ENCODE measurements around the gene IFI27L2.

IFI27L2 gene

DNA sequence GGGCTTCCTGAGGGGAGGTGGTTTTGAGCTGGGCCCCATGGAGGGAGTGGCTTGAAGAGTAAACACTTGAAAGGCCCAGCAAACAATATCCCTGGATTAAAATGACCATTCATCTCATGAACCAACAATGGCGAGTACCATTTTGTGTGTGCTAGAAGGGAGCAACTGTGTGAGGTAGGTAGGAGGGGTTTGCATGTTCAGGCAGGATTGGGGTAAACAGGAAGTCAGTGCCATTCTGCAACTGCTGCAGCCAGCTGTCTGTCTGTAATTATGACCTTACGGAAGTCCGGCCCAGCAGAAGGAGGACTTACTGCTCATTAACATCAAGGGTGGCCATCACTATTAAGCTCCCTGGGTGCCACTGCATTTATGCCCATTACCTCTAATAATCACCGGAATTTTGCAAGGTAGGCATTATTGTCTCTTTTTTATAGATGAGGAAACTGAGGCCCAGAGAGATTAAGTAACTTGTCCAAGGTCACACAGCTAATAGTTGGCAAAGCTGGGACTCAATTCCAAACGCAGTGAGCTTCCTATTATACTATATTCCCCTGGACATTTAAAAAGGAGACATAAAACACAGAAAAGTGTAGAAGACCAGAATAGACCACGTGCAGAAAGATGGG is 16.6 kb upstream of the IFI27L2 start:
- no peak for DNase-seq

DNA sequence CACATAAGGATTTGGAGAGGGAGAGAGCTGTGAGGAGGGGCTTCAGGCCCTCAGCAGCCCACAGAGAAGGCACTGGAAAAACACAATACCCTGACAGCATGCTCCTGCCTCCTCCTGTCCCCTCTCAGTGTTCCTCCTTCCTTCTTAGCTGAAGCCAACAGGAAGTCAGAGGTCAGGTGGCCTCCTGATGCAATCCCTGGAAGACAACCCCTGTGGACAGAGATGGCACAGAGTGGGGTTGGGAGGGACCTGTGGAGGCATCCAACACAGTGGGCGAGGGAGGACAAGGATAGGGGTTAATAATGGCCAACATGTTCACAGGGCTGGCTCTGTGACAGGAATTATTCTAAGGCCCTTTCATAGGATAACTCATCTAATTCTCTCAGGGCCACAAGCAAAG is 15.4 kb upstream of the IFI27L2 start:
- no peak for DNase-seq

DNA sequence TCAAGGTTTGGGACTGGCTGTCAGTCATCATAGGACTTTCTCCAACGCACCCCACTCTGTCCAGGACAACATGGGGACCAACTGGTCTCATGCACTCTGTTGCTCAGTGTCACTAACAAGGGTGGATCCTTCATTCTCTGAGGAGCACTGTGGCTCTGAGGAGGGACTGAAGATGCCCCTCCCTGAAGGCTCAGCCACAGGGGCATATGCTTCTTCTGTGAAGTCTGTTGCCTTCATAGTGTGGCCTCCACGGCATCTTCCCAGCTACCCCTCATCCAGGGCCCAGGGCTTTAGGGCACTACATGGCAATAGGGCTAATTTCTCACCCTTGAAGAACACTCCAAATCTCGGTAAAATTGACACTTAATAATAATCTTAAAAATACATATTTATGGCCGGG is 14.3 kb upstream of the IFI27L2 start:
- no peak for DNase-seq

DNA sequence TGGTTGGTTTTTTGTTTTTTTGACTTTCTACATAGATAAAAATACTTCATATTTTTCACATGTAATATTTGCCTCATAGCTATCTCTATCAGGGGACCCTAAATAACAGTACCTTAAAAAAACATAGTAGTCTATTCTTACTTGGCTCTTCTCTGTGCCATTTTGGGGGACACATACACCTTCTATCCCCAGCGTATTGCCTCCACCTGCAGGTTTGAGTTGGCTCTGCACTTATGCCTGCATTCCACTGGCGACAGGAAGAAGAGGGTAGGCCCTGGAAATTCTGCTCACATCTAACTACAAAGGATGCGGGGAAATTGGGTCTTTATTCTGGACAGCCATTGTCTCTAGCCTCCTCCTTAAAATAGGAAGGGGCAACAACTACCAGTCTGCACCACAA is 13.8 kb upstream of the IFI27L2 start:
- no peak for DNase-seq

DNA sequence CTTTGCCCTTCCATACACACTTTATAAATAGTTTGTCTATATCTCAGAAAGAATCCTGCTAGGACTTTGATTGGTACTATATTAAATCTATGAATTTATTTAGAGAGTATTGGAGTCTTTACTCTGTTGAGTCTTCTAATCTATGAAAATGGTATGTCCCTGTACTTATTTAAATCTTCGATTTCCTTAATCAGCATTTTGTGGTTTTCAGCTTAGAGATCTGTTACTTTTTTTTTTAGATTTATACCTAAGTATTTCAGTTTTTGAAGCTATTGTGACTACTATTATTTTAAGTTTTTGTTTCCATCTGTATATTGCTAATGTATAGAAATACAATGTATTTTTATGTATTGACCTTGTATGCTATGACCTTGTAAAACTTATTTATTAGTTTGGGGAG is 13.4 kb upstream of the IFI27L2 start:
- DNase-seq: no peak

DNA sequence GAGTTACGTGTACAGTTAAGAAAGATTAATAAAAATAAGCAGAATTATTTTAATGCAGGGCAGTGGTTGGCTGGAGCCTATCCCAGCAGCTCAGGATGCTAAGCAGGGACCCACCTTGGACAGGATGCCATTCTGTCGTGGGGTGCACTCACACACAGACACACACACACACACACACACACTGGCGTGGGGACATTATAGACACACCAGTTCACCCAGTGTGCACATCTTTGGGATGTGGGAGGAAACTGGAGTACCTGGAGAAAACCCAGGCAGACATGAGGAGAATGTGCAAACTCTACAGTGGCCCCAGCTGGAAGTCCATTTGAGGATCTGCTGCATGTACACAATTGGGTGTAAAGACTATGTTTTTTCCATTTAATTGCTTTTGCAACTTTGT is 12.8 kb upstream of the IFI27L2 start:
- DNase-seq: no peak

DNA sequence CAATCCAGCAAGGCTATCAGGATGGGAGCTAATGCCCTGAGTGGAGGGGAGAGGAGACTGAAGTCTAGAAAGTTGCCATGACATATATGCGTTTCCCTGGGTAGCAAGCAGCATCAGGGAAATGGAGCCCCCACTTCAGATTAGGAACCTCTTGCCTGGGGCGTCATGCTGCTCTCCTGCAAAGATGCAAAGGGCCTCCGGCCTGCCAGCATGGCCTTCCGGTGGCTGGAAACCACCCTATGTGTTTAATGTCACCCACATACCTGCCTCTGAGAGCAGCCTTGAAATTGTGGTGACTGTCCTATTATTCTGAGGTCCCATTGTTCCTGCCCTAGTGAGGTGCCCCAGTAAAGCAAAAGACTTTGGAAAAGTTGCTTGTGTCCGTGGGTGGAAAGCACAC is 10.0 kb upstream of the IFI27L2 start:
- DNase-seq: no peak

DNA sequence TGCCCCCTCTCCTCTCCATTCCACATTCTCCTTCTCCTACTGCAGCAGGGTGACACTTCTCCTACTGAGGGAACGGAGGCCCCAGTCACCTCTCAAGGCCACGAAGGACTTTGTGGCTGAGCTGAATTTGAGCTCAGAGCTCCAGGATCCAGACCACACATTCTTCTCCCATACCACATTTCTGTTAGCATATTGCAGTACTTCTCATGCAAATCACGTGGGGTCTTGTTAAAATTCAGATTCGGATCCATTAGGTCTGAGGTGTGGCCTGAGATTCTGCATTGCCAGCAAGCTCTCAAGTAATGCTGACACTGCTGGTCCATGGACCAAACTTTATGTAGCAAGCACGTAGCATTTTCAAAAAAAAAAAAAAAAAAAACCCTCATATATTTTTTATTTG is 9.6 kb upstream of the IFI27L2 start:
- DNase-seq: no peak

DNA sequence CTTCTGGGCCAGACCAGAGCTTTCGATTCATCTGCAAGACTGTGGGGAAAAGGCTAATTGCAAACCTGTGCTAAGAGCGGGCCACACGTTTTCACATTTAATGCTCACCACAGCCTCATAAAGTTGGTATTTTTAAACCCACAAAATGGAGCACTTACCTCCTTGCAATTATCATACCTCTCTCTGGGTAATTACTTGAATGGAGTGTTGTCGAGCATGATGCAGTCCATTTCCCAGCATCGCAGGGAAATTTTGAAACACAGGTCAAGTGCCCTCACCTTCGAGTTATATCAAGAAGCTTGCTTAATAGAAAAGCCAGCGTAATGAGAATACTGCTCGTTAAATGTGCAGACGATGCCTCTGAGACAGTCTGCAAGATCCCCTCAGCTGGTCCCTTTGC is 8.8 kb upstream of the IFI27L2 start:
- no peak for DNase-seq

DNA sequence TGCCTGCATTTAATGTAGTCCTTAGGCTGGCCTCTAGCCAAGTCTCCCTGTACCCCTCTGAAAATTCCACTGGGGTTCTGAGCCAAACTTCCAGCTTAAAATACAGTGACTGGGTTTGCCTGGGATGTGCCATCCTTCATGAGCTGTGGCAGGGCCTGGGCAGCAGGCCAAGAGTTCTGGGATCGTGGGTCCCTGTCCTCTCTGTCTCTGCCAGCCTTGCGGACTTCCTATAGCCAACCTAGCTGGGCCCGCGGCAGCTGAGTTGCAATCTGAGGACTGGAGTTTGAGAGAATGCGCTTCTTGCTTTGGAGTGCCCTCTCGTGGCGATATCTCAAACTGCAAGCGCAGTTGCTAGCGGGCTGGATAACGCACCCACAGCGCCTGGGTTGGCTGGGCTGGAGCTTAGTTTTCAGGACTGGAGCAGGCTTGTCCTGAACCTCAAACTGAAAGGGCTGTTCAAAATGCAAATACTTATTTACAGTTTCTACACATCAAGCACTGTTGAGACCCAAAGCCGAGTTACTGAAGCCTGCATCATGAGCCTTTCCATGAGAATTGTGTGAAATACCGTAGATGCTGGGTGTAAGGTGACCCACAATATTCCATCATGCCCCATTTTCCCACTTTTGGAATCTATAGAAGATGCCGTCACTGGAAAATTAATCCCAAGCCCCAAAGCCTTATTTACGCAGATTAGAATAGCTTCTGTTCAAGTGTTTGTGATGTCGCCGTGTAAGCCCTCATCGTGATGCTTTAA is 7.3 kb upstream of the IFI27L2 start:
- DNase-seq: peak; percentile 87

DNA sequence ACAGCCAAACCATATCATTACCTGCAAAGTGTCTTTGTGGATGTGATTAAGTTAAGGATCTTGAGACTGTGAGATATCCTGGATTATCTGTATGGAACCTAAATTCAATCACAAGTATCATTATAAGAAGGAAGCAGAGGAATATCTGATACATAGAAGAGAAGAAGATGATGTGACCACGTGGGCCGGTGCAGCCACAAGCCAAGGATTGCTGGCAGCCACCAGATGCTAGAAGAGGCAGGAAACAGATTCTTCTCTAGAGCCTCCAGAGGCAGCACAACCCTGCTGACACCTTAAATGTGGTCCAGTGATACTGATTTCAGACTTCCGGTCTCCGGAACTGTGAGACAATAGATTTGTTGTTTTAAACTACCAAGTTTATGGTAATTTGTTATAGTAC is 6.1 kb upstream of the IFI27L2 start:
- no peak for DNase-seq

DNA sequence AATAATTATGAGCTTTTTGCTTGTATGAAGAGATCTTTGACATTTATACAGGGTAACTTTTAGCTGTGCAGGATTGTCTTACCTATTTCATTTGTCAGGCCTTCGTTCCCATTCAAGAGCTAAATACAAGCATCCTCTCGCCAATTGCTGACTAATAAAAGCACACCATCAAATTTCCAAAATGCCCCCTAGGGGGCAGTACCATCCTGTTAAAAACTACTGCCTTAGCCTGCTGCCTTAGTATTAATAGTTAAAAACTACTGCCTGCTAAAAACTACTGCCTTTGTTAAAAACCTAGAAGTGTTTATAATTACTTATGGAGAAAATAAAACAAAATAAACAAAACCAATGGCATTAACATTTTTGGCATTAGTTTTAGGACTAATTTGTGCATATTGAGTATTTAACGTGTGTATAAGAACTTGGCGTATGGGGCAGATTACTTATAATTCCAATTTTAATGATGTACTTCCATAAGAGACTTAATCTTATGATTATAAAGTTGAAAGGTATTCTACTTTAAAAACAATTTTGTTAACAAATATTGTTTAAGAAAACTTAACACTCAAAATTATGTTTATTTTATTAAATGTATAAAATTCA is 3.0 kb upstream of the IFI27L2 start:
- peak; percentile 84 for DNase-seq

DNA sequence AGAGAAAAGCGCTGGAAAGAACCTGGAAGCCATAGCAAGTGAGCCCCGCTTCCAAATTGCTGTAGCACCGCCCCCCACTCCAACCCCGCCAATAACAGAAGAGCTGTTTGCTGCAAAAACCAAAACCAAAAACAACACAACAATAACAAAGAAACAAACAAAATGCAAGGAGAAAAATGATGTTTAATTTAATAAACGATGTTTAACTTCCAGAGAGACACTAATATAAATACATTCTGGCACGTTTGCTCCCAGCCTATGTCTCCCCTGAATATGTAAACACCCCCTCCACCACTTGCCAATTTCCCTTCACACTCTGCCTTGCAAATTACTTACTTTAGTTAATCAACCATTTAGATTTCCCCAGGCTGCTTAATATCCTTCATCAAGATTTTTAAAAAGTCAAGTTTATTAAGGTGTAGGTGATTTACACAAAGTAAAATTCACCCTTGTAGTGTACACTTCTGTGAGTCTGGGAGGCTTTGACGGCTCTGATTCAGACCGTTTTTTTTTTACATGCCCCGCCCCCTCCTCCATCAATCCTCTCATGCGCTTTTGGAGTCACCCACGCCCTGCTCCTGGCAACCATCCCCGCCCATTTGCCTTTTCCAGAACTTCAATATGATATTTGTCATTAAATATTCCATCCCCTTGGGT is 482 bp upstream of the IFI27L2 start:
- peak; percentile 36 for DNase-seq

DNA sequence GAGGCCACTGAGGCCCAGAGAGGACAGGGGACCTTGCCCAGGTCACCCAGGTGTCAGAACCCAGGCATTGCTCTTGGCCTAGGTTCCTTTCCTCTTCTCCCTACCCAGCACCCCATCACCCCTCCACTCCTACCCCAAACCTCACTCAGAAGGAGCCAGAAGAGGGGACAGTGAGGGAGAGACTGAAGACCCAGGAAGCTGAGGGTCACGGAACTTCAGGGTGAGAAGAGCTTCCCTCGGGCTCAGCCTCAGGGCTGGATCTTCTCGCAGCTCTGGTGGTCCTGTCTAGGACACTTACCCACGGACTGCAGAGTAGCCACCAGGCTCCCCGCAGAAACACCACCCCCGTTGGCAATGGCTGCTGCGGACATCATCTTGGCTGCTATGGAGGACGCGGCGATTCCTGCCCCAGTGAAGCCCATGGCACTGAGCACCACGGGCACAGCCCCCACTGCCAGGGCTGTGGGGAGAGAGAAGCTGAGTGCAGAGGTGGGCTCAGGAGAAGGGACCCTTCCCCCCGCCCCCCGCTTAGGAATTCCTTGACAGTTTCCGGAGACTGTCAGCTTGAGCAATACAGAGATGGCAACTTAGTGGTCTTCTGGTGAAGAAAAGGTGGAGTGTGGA is 1.1 kb downstream of the IFI27L2 start:
- no peak for DNase-seq

DNA sequence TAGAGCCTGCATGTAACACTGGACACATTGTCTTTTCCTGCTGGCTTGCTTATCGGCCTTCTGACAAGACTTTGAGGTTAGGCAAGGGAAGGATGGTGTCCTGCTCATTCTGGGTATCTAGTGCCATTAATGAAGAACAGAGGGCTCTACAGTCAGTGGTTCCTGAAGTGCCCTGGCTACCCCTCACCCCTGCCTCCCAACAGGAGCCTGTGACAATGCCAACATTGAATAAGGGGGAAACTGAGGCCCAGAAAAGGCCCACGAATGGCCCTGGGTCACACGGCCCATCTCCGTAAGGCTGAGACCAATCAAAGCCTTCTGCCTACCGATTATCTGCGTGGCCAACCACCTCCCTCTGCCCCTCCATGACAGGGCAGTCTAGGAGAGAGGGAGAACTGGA is 2.1 kb downstream of the IFI27L2 start:
- DNase-seq: no peak

DNA sequence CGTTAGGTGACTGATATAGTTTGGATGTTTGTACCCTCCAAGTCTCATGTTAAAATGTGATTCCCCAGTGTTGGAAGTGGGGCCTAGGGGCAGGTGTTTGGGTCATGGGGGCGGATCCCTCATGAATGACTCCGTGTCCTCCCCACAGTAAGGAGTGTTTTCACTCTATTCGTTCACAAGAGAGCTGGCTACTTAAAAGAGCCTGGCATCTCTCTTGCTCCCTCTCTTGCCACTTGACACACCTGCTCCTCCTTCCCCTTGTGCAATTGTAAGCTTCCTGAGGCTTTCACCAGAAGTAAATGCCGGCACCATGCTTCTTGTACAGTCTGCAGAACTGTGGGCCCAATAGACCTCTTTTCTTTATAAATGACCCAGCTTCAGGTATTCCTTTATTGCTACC is 2.6 kb downstream of the IFI27L2 start:
- DNase-seq: no peak

DNA sequence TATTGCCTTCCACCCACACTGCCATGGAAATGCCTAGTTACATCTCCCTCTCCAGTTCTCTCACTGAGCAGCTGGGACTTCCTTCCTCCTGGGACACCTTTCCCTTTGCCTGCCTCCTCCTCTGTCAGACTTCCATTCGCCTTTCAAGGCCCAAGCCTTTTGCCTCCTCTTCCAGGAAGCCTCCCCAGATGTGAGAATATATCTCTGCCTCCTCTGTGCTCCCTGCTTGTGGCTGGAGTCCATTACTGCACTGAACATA is 3.1 kb downstream of the IFI27L2 start:
- DNase-seq: no peak

DNA sequence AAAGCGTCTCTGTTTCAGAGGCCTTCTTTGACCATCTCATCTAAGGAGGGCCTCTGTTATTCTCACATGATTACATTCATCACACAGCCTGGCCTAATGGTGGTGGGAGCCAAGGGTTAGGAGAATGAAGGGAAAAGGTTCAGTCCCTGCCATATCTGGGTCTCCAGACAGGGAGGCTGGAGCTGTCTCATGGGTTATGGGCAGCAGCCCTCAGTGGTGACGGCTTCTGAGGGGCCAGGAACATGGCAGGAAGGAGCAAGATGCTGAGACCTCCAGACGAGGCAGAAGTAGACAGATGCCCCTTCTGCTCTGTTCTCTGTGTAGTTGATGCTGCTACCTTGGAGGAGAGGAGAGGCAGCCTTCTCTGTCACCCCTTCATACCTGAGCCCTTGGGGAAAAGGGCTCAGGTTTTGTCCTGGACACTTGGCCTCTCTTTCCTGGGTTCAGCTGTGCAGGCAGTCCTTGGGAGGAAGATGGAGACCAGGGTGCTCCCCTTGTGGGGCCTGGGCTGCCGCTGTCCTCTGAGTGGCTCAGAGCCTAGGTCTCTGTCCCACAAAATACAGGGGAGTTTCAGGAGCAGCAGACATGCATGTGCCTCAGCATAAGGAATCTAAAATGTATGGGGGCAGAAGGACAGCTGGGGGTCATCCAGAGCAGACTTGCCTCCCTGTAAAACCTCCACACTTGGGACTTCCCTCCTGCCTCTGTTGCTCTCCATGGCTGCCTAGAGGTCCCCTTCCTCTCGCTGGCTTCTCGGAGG is 3.6 kb downstream of the IFI27L2 start:
- no peak for DNase-seq

DNA sequence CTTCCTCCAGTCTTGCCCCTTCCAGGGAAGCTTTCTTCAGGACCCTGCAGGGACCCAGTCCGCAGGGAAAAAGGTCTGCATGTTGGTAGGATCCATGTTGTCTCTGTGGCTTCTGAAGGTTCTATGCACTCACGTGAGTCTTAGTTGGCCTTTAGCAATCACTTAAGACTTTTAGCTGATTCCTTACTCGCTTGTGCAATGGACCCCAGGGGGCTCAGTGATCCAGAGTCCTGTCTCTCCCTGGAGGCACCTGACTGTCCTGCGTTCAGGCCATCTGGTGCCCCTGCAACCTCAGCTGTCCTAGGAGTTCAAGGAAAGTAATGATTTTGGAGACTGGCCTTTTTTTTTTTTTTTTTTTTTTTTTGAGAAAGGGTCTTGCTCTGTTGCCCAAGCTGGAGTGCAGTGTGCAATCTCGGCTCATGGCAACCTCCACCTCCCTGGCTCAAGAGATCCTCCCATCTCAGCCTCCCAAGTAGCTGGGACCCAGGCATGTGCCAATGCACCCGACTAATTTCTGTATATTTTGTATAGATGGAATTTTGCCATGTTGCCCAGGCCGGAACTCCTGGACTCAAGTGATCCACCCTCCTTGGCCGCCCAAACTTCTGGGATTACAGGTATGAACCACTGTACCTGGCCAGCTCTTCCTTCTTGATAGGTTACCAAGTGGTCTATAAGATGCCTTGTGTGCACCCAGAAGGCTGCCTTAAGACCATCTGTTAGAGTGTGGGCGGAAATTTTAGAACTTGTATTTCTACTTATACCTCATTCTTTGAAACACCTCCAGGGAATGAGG is 4.6 kb downstream of the IFI27L2 start:
- DNase-seq: no peak

DNA sequence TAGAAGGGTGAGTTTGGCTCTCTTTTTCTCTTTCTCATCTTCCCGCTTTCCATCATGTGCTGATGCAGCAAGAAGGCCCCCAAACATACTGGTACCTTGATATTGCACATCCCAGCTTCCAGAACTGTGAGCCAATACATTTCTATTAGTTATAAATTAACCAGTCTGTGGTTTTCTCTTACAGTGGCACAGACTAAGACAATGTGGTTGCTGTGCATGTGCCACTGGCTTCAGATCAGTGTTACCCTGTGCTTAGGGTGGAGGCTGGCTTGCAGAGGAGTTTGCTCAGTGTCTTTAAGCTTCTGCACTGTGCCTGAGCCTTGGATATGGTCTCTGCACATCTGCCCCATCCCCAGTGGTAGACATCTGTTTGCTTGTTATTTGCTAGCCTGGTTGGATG is 5.5 kb downstream of the IFI27L2 start:
- no peak for DNase-seq

DNA sequence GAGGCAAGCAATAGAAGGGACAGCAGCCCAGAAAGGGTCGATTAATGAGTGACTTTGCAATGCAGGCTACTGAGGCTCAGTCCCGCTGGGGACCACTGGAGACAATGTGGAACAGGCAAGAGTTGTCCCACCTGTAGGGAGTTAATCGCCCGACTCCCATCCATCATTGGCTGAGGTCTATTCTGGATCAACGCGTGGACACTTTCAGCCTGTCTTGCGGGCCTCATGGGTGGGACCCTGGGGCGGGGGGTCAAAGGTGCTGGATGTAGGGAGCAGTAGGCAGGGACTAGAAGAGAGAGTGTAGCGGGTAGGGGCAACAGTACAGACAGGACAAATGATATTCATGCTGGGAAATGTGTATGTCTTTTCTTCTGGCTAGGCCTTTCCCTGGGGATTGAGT is 6.1 kb downstream of the IFI27L2 start:
- no peak for DNase-seq

DNA sequence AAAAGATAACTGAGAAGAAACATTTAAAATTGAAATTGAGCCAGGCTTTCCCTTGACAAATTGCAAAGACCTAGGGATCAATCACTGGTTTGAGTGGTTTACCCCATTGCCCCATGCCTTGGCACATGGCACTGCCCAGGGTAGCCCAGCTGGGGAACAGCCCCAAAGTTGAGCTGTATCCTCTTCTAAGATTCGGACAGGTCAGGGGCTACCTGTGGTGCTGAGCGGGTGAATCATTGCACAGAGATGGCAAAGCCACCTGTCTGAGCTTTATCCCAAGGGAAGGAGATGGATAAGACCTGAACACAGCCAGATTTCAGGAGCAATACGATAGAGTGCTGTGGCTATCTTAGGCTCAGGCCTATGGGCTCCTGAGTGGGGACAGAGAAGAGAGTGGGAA is 7.0 kb downstream of the IFI27L2 start:
- no peak for DNase-seq

Measured in CD4-positive, alpha-beta T cell treated with Interleukin-10 for 1 hour (primary cell).